Left colon (tissue), 2 donors: ENCODE data around the gene AATF. TPM values are rescaled to one million over a fixed set of nuclear protein-coding genes. Genes with fewer than 3 reads are reported as not detected.

Experiments used
- ATAC-seq: fragments of 200-7000 bp; cut with Tn5 transposase; one replicate; pipeline ENCODE4 v1.9.1; 2020; ENCODE audit warnings: mild to moderate bottlenecking, moderate library complexity
- DNase-seq, 2 donors: peaks; one replicate each; pipeline ENCODE4 v3.0.0-alpha.2; 2020
- intact Hi-C, 2 donors: fragments of 100-400 bp; cut with DNase I in 1 of 2; cut with micrococcal nuclease in 1 of 2; formaldehyde crosslinking; loops; one replicate each; pipeline versions ENCODE4 v1.11.2 to v1.14.0; 2022; cut with DNase I, micrococcal nuclease
- long read RNA-seq: library from polyadenylated mRNA; unstranded; transcript quantifications from one replicate; pipeline ENCODE4 v2.0.0, GENCODE V29; 2021
- total RNA-seq, 2 donors: library from RNA; stranded (reverse); fragmentation: NEBNext Ultra II Directional; extraction: Animal tissue kit (Norgen Biotek cat#: 25700); gene quantifications; one replicate each; pipeline ENCODE4 v1.2.1, GENCODE V29; 2021
- donor health status: DM: no; HTN: no; CAD: no.
- donor health status: DM: yes; HTN: yes; CAD: no.

AATF gene
- 10 to 100 TPM; 33.6 to 36.5 TPM for total RNA-seq
- long read RNA-seq, transcript AATF-208 (12 exons, 2,141 nt), result major isoform, 68 of 80 reads
- long read RNA-seq, partial matches to known transcripts, result 3 of 80 reads
- long read RNA-seq, other reads (novel, unspliced or antisense), result 9 of 80 reads

GRCh38 chr17:36948717-36949460 lies at the start of gene AATF:
Gene AATF (plus strand): TSS chr17:36948954. CDS start chr17:36949126, 172 bp downstream.
- intact Hi-C loops, result no loop called here
- ATAC-seq (peak; percentile 99), DNase-seq (peak; percentile 95 to 97)

GRCh38 chr17:36899250-36900159 lies 49.2 kb upstream of the AATF start:
- intact Hi-C loops, result no loop called here
- DNase-seq (no peak), ATAC-seq (no peak)

- intact Hi-C loops, result no loop called here
- DNase-seq, result no peak
- no peak for ATAC-seq
Measured at GRCh38 chr17:36900160-36900512, 48.6 kb upstream of the AATF start.

GRCh38 chr17:36901506-36901905 lies 47.2 kb upstream of the AATF start:
- DNase-seq (no peak), ATAC-seq (no peak)
- intact Hi-C loops, result no loop called here

- DNase-seq (no peak), ATAC-seq (no peak)
- intact Hi-C loops, result no loop called here
Measured at GRCh38 chr17:36907407-36907806, 41.3 kb upstream of the AATF start.

- no peak for DNase-seq
- ATAC-seq, result no peak
- intact Hi-C loops, result no loop called here
Measured at GRCh38 chr17:36910513-36910912, 38.2 kb upstream of the AATF start.

GRCh38 chr17:36911001-36911400 lies 37.8 kb upstream of the AATF start:
- intact Hi-C loops, result no loop called here
- DNase-seq, result no peak
- no peak for ATAC-seq

GRCh38 chr17:36913132-36913531 lies 35.6 kb upstream of the AATF start:
- intact Hi-C loops, result no loop called here
- DNase-seq (no peak), ATAC-seq (no peak)

GRCh38 chr17:36918211-36918691 lies 30.5 kb upstream of the AATF start:
- intact Hi-C loops, result no loop called here
- no peak for DNase-seq
- ATAC-seq, result no peak

GRCh38 chr17:36919407-36919968 lies 29.3 kb upstream of the AATF start:
- intact Hi-C loops, result no loop called here
- DNase-seq (no peak), ATAC-seq (no peak)

- DNase-seq (no peak), ATAC-seq (no peak)
- intact Hi-C loops, result no loop called here
Measured at GRCh38 chr17:36920032-36921005, 28.4 kb upstream of the AATF start.

- DNase-seq (no peak), ATAC-seq (no peak)
- intact Hi-C loops, result no loop called here
Measured at GRCh38 chr17:36921095-36921851, 27.5 kb upstream of the AATF start.

- DNase-seq, result no peak
- ATAC-seq, result no peak
- intact Hi-C loops, result no loop called here
Measured at GRCh38 chr17:36922175-36922574, 26.6 kb upstream of the AATF start.

GRCh38 chr17:36923814-36924221 lies 24.9 kb upstream of the AATF start:
- DNase-seq (no peak), ATAC-seq (no peak)
- intact Hi-C loops, result no loop called here

- intact Hi-C loops, result no loop called here
- DNase-seq (no peak), ATAC-seq (no peak)
Measured at GRCh38 chr17:36926226-36926625, 22.5 kb upstream of the AATF start.

GRCh38 chr17:36926701-36927100 lies 22.1 kb upstream of the AATF start:
- intact Hi-C loops, result no loop called here
- DNase-seq (no peak), ATAC-seq (no peak)

- ATAC-seq (no peak), DNase-seq (no peak)
- intact Hi-C loops, result no loop called here
Measured at GRCh38 chr17:36928471-36929345, 20.0 kb upstream of the AATF start.
